Measurements from ENCODE around the gene FCHSD2.
A peak's percentile ranks its signal among the peaks of the same experiment; 100 is the strongest.
"Not testable (repeated sequence)": the region's sequence is repeated elsewhere in the genome, so short reads cannot be mapped to it uniquely, and the experiment has no call there.

FCHSD2 gene

DNA sequence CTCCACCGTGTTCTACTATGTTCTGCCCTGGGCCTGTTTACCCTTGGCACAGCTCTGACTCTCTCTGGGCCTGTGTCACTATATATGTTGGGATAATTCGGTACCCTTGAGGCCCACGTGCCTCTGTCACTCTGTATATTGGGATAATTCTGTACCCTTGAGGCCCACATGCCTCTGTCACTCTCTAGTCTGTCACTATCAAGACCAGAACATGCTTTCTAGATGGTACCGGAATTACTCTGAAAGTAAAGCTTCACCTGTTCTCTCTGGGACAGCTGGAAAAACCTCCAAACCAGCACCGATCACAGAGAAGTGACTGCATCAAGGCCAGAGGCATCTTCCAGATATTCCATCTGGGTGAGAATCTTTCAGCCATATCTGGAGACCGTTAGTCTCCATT lies 9.3 kb upstream of the FCHSD2 start:
- no peak for DNase-seq (ENCODE audit: low read depth in 3 of 3)

DNA sequence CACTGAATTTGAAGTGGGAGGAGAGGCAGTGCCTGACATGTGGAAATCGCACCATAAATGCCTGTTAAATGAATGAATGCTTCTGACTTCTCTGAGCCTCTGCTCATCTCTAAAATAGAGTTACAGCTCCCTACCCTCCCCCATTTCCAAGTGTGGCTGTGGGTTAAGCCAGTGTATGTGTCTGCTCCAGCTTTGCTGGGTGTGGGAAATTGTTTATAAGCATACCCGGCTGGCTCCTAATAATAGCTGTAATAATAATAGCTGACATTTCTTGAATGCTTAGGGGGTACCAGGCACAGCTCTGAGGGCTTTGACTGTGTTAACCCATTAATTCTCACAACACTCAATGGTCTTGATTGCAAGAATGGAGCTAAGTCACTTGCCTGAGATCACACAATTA lies 7.0 kb upstream of the FCHSD2 start:
- no peak for DNase-seq (ENCODE audit: low read depth in 3 of 3)

DNA sequence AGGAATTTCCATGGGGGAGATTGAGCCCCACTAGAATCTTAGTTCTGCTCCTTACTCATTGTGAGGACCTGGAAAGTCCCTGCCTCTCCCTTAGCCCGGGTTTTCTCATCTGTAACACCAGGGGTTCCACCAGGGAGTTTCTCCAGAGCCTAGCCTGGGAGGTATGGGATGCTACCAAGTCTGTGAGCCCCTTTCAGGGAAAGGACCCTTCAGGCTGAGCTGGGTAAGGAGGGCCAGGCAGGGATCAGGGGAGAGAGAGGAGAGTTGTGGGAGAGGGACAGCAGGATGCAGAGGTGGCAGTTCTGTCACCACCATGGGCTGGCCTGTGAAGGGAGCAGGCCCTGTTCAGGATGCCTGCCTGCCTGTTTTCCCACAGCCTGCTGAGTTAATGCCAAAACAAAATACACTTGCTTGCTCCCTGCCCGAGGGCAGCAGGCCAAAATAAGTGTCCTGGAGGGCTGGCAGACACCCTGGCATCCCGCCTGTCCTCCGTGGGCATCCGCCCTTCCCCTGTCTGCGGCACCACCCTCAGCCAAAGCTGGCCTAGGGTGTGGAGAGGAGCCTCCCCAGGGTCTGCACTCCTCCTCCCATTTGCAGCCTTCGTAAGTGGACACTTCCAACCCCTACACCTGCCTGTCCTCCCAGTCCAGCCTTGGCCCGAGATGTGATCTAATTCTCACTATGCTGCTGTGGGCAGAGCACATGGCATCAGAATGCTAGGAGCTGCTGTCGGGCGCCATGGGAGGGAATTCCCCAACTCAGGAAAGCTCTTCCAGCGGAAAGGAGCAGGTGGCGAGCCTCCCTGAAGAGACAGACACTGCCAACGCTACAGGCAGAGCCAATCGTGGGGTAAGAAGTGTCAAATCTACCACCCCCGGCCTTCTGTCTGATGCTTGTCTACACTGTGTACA lies 5.9 kb upstream of the FCHSD2 start:
- no peak for DNase-seq (ENCODE audit: low read depth in 3 of 3)

DNA sequence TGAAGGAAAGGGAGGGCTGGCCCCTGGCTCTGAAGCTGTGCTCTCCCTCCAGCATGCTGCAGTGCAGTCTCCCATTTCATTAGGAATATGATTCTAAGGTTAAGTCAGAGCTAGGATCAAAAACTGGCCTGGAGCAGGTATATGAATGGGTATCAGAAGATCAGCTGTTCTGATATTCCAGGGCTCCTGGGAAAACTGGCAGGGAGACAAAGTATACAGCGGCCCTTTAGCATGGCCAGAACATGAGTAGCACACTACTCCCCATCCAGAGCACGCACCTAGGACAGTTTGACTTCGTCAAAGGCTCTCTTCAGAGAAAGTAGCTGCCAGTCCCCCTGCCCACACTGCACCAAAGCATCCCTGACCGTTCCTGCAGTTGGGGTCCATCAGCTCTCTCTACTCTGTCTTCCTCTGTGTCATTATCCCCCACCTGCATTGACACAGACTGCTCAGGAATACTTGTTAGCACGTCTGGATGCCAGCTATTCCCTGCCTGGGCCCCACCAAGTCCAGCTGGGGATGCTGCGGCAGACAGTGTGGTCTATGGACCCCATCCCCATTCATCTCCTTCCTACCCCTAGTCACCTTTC lies 4.0 kb upstream of the FCHSD2 start:
- no peak for DNase-seq (ENCODE audit: low read depth in 3 of 3)

DNA sequence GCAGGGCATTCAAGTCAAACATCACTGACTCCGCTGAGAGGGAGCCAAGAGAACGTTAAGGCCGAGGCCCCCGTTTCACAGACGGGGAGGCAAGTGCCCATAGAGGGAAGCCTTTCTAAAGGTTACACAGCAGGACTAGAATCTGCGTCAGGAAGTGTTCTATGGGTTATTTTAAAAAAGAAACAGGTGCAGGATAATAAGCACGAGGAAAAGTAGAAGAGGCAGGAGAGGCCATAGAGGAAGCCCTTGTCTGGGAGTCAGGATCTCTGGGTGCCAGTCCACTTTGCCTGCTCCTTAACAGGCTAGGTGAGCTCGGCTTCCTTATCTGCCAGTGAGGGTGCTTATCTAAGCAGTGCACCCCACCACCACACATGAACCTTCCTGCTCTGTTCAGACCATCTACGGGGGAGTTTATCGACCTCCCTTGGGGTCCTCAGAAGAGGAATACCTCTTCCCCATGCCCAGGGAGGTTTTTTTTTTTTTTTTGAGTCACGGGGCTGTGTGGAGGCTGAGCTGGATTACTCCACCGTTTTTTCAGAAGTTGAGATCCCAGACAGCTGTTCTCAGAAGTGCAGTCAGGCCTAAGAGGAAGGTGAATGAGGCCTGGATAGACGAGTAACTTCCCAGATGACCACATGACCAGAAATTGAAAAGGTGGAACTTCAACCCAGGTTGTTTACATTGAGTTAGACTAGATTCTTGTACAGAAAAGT lies 1.2 kb upstream of the FCHSD2 start:
- DNase-seq (ENCODE audit: low read depth in 3 of 3) = no peak

DNA sequence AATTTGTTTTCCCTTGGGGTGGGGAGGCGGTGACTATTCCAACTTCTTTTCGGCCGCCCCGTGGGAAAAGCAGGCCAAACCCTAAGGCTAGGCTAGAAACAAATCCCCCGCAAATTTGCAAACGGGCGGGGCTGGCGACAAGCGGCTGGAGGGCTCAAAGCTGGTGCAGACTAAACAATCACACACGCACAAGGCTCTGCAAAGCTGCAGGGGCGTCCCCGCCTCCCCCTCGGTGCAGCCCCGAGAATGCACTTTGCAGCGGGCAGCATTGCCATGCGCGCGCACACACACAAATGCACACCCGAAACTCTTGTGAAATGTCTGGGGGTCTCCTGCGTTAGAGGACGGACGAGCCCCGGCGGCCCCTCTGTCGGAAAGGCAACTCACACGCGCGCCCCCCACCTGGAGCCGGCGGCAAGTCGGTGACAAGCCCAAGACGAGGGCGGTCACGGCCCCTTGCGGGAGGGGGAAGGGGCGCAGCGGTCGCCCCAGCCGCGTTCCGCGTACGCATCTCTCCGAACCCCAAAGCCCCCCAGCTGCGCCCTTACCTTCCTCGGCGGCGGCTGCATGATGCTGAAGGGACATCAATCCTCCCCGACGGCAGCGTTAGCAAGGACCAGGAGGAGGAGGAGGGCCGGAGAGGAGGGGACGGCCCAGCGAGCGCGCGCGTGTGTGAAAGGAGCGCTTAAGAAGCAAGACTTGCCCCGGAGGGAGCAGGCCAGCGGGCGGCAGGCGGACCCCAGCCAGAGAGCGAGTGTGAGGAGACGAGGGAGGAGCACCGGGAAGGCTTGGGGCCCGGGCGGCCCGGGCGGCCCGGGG lies 600 bp downstream of the FCHSD2 start:
- peak; percentile 26 to 38 (median 30) for DNase-seq (ENCODE audit: low read depth in 3 of 3)

DNA sequence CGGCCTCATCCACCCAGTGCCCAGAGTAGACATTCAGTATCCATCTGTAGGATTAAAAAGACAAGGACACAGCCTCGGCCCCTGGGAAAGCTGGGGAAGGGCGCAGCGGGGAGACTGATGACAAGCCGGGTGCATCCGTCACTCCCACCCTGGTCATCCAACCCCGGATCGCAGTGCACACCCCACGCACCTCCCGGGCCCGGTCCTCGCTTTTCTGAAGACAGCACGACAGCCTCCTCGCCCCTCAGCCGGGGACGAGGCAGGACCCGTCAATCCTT lies 1.1 kb downstream of the FCHSD2 start:
- peak in 1 of 3 donors; percentile 24 for DNase-seq (ENCODE audit: low read depth in 3 of 3)

DNA sequence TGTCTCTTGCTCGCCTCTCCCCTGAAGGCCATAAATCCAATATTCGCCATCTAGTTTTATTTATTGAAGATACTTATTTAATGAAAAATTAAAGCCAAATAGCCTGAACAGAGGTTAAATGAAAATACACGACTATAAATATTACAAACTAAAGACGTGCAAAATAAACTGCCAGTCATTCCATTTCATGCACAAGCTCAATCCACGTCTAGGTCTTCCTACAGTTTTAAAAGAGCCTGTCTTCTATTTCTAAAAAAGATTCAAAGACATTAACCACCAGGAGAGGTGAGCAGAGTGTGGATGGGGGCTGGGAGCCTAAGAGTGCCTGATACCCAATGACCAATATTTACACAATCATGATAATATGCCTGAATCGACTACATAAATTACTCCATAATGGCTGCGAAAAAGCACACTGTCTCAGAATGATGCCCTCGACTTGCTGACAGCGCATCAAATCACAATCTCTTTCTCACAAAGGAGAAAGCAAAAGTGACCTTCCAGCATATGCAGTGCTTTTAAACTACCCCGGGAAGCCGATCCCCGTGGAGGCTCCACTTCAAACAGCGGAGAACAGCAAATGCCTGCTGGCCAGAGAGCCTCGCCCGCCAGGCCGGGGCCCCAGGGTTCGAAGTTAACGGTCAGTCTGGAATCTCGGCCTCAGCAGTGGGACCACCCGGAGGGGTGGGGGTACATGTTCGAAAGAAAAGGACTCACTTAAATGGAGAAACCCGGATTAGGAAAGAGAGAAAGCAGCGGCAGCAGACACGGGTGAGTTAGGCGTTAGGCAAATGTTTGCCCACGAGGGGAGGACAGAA lies 1.7 kb downstream of the FCHSD2 start:
- no peak for DNase-seq (ENCODE audit: low read depth in 3 of 3)

DNA sequence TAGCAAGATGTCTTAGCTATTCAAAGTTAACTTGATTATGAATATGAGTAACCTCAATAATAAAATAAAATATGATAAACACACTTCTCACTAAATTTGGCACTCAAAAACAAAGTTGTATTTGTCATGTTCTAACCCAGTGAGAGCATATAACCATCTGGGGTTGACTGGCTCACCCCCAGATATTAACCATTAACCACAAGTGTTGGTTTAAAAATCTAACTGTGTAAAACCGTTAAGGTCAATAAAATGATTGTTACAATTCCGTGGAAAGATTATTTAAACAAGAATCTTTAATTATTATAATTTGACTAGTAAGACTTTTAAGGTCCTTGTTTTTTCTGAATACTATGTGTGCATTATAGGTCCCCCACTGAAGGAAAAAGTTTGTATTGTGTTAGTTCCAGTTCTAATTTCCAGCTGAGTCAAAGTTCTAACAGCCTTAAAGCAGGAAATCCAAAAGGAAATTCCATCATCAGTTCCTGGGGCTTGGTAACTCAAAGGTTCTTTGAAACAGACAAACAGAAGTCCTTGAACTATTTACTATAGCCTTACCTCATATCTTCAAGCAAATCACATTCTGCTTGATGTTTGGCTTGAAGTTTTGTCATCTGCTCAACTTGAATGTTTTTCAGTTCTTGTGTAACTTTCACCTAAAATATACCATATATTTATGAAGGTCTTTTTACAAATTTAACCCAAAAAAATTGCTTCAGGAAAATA lies 2.5 kb downstream of the FCHSD2 start:
- DNase-seq (ENCODE audit: low read depth in 3 of 3) = no peak

DNA sequence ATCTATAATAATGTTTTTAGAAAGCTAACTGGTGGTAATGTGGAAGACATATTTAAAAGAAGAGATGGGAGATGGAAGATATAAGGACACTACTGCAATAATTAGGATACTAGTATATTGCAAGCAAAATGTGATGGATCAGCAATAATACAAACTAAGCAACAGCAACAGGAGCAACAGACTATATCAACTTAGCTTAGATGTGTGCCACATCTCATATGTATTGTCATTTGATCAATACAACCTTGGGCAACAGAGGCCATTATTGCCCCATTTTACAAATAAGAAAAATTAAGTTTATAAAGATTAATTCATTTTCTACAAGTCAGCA lies 4.2 kb downstream of the FCHSD2 start:
- no peak for DNase-seq (ENCODE audit: low read depth in 3 of 3)

DNA sequence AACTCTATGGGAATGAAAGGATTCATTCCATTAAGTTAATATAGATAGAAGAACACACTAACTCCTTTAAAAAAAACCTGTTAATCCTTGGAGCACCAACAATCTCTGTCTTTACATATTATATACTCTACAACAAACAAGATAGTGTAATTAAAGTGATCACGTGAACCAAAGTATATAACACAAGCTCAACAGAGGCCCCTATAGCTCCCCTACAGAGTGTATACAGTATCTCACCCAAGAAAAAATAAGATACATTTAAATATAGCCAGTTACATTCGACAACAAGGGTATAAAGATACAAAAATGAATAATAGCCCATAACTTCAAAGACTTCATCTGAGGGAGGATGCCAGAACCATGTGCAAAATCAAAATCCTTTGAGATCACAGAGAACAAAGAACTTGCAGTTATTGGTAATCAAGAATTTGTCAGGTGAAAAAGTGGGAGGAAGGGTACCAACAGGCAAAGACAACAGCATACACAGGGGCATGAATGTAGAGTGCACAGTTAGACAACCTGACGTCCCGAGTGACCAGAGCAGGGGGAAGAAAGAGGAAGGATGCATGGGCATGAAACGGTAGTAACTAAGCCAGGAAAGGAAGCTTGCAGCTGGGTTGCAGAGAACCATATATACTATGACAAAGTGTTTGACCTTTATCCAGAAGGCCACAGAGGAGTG lies 4.7 kb downstream of the FCHSD2 start:
- DNase-seq (ENCODE audit: low read depth in 3 of 3) = no peak

DNA sequence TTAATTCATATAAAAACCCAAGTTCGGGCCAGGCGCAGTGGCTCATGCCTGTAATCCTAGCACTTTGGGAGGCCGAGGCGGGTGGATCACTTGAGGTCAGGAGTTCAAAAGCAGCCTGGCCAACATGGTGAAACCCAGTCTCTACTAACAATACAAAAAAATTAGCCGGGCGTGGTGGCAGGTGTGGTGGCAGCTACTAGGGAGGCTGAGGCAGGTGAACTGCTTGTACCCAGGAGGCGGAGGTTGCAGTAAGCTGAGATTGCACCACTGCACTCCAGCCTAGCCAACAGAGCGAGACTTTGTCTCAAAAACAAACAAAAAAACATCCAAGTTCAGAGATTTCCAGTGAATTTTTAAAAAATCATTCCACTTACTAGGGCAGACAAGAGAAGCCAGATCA lies 5.4 kb downstream of the FCHSD2 start:
- not testable (repeated sequence) for DNase-seq (ENCODE audit: low read depth in 3 of 3)

DNA sequence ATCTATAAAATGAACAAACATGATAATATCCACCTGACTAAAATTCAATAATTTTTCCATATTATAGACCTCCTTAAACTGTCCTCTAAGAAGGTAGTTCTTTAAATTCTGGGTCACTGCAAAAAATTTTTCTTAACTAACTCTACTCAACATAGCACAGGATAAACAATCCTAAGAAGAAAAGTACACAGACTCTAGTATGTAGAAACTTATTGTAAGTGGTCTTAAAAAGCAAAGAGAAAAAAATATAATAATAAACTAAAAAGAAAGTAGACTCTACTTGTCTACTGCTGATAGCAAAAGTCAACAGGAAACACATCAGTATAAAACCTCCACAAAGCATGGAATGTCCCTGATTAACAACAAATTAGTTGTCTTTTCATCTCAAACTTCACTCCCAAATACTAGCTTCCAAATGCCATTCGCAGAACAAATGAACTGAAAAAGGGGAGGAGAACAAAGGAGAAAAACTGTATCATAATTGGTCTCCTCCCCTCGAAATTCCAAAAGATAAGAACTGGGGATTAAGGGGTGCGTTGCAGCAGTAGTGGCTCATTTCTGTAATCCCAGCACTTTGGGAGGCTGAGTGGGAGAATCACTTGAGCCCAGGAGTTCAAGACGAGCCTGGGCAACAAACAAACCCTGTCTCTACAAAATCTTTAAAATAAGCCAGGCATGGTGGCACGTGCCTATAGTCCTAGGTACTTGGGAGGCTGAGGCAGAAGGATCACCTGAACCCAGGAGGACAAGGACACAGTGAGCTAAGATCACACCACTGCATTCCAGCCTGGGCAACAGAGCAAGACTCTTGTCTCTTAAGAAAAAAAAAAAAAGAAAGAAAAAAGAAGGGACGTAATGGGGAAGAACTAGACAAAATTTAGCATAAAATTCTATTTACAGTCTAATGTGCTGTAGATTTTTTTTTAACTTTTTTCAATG lies 6.5 kb downstream of the FCHSD2 start:
- no peak for DNase-seq (ENCODE audit: low read depth in 3 of 3)

DNA sequence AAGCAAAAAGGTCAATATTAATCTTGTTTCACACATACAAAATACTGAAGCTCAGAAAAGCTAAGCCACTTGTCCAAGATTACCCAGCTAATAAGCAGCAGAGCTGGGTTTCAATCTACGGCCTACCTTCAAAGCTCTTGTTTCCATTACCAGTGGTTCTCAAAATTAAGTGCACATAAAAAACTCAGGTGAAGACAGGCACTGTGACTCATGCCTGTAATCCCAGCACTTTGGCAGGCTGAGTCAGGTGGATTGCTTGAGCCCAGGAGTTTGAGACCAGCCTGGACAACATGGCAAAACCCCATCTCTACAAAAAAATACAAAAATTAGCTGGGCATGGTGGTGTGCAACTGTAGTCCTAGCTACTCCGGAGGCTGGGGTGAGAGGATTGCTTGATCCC lies 9.8 kb downstream of the FCHSD2 start:
- not testable (repeated sequence) for DNase-seq (ENCODE audit: low read depth in 3 of 3)

DNA sequence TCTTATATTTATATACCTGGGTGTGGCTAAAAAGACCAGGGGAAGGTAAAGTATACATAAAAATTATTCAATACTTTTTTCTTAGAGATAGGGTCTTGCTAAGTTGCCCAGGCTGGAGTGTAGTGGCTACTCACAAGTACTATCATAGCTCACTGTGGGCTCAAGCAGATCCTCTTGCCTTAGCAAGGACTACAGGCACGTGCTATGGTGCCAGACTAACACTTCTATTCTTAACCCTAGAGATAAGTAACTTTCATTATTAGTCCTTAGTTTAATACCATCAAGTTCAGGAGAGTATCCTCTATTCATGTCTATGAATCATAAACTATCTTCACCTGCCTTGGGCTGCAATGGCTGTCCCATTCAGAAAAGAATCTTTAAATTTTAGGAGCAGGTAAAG lies 11.9 kb downstream of the FCHSD2 start:
- DNase-seq (ENCODE audit: low read depth in 3 of 3) = no peak

DNA sequence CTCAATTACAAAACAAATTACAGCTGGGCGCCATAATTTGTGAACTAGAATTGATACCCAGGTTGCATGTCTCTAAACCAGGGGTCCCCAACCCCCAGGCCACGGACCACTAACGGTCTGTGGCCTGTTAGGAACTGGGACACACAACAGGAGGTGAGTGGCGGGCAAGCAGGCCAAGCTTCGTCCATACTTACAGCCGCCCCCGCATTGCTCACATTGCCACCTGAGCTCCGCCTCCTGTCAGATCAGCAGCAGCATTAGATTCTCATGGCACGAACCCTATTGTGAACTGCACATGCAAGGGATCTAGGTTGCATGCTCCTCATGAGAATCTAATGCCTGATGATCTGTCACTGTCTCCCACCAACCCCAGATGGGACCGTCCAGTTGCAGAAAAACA lies 12.9 kb downstream of the FCHSD2 start:
- DNase-seq (ENCODE audit: low read depth in 3 of 3) = no peak

DNA sequence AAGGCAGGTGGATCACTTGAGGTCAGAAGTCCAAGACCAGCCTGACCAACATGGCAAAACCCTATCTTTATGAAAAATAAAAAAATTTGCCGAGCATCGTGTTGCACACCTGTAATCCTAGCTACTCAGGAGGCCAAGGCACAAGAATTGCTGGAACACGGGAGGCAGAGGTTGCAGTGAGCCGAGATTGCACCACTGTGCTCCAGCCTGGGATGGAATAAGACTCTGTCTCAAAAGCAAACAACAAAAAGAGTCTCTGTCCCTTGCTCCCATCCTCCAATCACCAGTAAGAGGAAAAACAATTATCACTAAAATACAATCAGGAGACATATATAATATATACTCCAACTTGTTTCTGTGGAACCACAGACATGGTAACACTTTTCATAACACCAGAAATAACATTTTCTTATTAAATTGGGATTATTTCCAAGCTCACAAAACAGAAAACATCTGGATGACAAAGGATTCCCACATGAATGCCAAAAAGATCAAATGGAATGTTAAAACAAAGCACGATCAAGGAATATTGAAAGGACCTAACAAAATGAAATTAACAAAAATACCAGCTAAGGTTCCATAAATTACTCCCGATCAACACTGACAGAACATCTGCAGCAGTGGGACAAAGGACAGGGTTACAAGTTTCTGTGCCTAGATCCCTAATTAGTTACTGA lies 15.2 kb downstream of the FCHSD2 start:
- DNase-seq (ENCODE audit: low read depth in 3 of 3) = no peak

DNA sequence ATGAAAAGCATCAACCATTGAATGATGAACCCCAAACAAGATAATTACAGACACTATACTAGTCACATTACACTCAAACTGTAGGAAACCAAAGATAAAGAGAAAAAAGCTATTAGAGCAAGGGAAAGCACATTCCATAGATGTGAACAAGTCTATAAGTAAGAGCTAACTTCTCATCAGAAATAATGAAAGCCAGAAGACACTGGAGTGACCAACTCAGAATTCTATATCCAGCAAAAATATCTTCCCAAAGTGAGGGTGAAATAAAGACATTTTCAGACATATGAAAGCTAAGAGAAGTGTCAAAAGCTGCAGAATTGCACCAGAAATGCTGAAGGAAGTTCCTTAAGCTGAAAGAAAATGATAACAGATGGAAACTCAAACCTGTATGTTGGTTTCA lies 17.3 kb downstream of the FCHSD2 start:
- no peak for DNase-seq (ENCODE audit: low read depth in 3 of 3)

All from stimulated activated CD4-positive, alpha-beta T cell treated with anti-CD3 and anti-CD28 coated beads, TNF-alpha, amount 100 ng/mL, for 48 hours (primary cell).